Muscle layer of colon (tissue), 2 donors: ENCODE data around the gene SLC36A1.
"Not testable (repeated sequence)": the region's sequence is repeated elsewhere in the genome, so short reads cannot be mapped to it uniquely, and the experiment has no call there.

Experiments used
- H3K27ac ChIP-seq: one replicate; pipeline ENCODE4 v1.7.0; 2013; ENCODE audit warnings: low read depth, mild to moderate bottlenecking, low read length, moderate library complexity
- H3K27me3 ChIP-seq, 2 donors: one replicate each; pipeline ENCODE4 v1.7.0; 2013; ENCODE audit warnings: low read length in 2 of 2, mild to moderate bottlenecking in 2 of 2; ENCODE audit not compliant: insufficient read depth in 2 of 2, control insufficient read depth in 1 of 2
- H3K36me3 ChIP-seq: one replicate; pipeline ENCODE4 v1.7.0; 2013; ENCODE audit warnings: mild to moderate bottlenecking, low read length; ENCODE audit not compliant: insufficient read depth
- H3K4me1 ChIP-seq: one replicate; pipeline ENCODE4 v1.7.0; 2013; ENCODE audit warnings: mild to moderate bottlenecking, low read length; ENCODE audit not compliant: insufficient read depth
- H3K4me3 ChIP-seq, 2 donors: one replicate each; pipeline ENCODE4 v1.7.0; 2013; ENCODE audit warnings: low read length in 2 of 2, low read depth in 1 of 2, mild to moderate bottlenecking in 1 of 2, moderate library complexity in 1 of 2
- H3K9ac ChIP-seq: one replicate; pipeline ENCODE4 v1.7.0; 2013; ENCODE audit warnings: low read length
- H3K9me3 ChIP-seq: one replicate; pipeline ENCODE4 v1.7.0; 2013; ENCODE audit warnings: mild to moderate bottlenecking, low read length
- donor health status: abdominal sarcoma.
- donor health status: Adenocarcinoma of cecum.

Gene SLC36A1

DNA sequence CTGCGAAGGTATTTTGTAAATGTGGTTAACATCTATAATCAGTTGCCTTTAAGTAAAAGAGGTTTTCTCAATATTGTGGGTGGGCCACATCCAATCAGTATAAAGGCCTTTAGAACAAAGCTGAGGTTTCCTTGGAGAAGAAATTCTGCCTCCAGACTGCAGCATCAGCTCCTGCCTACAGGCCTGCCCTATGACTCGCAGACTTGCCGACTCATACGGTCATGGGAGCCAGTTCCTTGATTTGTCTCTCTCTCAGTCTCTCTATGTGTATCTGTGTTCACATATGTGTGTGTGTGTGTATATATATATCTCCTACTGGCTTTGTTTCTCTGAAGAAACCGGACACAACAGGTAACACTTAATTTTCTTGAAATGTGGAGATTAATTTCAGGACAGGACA lies 45.3 kb downstream of the SLC36A1 start:
- Histone ChIP-seq H3K4me1 (no peaks in the 10 kb centered on the region), H3K36me3 (peaks cover 14% of the 10 kb centered on the region), H3K27ac (no peak overlapping the region), H3K9me3 (no peaks in the 10 kb centered on the region), H3K27me3 (no peaks in the 10 kb centered on the region), H3K9ac (no peak overlapping the region), H3K4me3 (no peak overlapping the region)

DNA sequence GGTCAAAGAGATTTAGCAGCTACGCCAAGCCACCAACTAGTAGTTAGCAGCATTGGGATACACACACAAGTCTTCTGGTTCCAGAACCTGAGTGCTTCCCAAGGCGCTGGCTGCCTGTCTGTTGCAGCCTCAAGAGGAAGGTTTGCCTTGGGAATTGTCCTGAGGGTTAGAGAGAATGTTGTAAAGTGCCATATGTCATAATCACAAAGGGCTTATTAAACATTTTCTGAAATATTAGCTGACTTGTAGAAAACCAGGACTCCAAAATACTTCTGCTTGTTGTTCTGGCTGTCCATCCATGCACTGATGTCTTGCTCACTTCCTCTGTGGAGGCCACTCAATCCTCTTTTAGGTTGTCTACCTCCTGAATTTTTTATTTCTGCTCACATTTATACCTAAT lies 46.3 kb downstream of the SLC36A1 start:
- no peaks in the 10 kb centered on the region for H3K27me3 ChIP-seq
- no peaks in the 10 kb centered on the region for H3K9me3 ChIP-seq
- no peak overlapping the region for H3K9ac ChIP-seq
- H3K4me1 ChIP-seq, result no peaks in the 10 kb centered on the region
- H3K4me3 ChIP-seq, result no peak overlapping the region
- no peak overlapping the region for H3K27ac ChIP-seq
- H3K36me3 ChIP-seq, result peaks cover 8% of the 10 kb centered on the region

DNA sequence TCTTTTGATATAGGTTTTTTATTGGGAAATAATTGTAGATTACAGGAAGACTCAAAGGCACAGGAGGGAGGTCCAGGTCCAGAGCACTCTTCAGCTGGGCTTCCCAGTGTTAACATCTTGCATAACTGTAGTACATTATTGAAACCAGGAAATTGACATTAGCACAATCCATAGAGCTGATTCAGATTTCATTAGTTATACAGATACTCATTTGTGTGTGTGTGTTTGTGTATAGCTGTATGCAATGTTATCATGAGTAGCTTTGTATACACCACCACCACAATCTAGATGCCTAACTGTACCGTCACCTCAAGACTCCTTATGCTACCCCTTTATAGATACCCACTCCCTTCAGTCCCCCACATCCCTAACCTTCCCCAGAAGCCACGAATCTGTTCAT lies 47.9 kb downstream of the SLC36A1 start:
- Histone ChIP-seq H3K9ac (no peak overlapping the region), H3K36me3 (peaks cover 2% of the 10 kb centered on the region), H3K9me3 (no peaks in the 10 kb centered on the region), H3K27ac (no peak overlapping the region), H3K4me1 (no peaks in the 10 kb centered on the region), H3K4me3 (no peak overlapping the region), H3K27me3 (no peaks in the 10 kb centered on the region)

DNA sequence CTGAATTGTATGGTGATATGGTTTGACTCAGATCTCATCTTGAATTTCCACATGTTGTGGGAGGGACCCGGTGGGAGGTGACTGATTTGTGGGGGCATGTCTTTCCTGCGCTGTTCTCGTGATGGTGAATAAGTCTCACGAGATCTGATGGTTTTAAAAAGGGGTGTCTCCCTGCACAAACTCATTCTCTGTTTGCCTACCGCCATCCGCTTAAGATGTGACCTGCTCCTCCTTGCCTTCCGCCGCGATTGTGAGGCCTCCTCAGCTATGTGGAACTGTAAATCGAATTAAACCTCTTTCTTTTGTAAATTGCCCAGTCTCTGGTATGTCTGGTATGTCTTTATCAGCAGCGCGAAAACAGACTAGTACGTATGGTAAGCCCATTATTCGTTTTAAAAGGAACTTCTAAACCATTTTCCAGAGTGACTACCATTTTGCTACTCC lies 48.7 kb downstream of the SLC36A1 start:
- no peak overlapping the region for H3K4me3 ChIP-seq
- H3K27me3 ChIP-seq, result no peaks in the 10 kb centered on the region
- no peaks in the 10 kb centered on the region for H3K4me1 ChIP-seq
- no peaks in the 10 kb centered on the region for H3K36me3 ChIP-seq
- no peaks in the 10 kb centered on the region for H3K9me3 ChIP-seq
- H3K27ac ChIP-seq, result no peak overlapping the region
- H3K9ac ChIP-seq, result no peak overlapping the region

DNA sequence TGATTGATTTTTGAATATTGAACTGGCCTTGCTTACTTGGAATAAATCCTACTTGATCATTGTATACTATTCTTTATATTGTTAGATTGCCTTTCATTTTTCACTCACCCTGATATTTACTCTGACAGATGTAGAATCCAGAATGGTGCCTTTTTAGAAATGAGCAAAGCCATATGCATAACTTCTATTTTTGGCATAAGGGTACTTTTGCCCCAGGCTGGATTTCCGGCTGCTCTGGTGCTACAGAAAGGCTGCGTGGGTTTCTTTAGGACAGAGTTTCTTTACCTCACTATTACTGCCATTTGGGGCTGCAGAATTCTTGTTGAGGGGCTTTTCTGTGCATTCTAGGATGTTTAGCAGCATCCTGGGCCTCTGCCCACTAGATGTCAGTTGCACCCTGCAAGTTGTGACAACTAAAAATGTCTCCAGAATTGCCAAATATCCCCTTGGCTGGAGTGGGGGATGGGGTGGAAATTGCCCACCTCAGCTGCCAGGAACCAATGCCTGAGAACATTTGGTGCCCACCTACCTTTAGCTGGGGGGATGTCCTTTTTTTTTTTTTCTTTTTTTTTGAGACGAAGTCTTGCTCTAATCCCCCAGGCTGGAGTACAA lies 50.1 kb downstream of the SLC36A1 start:
- no peak overlapping the region for H3K9ac ChIP-seq
- no peak overlapping the region for H3K27ac ChIP-seq
- H3K4me3 ChIP-seq, result no peak overlapping the region
- no peaks in the 10 kb centered on the region for H3K36me3 ChIP-seq
- no peaks in the 10 kb centered on the region for H3K4me1 ChIP-seq
- no peaks in the 10 kb centered on the region for H3K9me3 ChIP-seq
- no peaks in the 10 kb centered on the region for H3K27me3 ChIP-seq

DNA sequence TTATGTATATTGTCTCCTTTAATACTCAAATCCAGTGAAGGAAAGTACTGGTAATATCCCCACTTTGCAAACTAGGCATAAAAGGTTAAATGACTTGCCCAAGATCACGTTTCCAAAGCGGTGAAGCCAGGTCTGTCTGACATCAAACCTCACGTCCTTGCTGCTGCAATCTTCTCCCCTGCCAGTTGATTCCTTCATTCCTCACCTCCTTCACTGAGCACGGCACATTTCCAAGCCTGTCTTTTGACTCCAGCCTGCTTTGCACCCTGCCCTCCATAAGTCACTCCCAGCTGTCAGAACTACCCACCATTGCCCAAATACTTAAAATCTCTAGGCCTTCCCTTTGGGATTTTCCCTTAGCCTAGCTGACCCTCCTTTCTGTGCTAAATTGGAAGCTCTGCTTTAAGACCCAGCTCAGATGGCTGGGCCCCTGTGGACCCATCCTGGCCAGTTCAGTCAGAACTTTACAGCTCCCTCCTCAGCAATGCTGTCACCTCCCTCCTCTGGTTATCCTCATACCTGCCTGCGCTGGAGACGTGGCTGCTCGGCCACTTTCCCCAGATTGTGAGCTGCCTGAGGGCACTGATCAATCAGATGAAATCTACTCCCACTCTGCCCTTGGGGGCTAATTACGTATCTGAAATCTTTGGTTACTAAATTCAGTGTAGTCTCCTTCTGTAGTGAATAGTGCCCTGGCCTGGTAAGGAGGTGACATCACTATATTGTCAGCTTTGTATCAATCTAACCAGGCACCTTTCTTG lies 51.2 kb downstream of the SLC36A1 start:
- no peak overlapping the region for H3K9ac ChIP-seq
- no peak overlapping the region for H3K27ac ChIP-seq
- no peaks in the 10 kb centered on the region for H3K36me3 ChIP-seq
- no peaks in the 10 kb centered on the region for H3K27me3 ChIP-seq
- no peak overlapping the region for H3K4me3 ChIP-seq
- no peaks in the 10 kb centered on the region for H3K9me3 ChIP-seq
- H3K4me1 ChIP-seq, result no peaks in the 10 kb centered on the region

DNA sequence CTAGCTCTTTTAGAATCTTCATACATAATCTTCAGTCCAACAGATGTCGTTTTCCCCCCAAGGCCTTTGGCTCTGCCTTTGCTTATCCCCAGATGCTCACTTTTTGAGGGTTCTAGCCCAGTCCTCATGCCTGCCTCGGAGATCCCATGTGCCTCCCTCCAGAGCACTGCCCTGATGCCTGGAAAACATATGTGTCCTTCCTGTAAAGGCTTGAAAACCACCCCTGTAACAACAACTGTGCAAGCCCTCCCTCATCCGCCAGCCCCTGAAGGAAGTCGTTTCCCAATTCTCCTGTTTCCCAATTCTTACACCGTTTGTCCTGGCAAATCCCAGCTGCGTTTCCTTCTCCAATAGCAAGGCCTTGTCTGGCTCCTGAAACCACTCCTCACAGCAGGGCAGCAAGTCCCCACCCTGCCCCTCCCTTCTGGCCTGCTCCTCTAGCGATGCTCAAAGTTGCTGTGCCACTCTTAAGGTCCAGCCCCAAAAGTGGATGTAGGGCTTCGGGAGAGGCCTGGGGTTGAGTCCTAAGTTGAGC lies 52.2 kb downstream of the SLC36A1 start:
- Histone ChIP-seq H3K27ac (no peak overlapping the region), H3K36me3 (no peaks in the 10 kb centered on the region), H3K9ac (no peak overlapping the region), H3K27me3 (no peaks in the 10 kb centered on the region), H3K9me3 (no peaks in the 10 kb centered on the region), H3K4me3 (no peak overlapping the region), H3K4me1 (no peaks in the 10 kb centered on the region)

DNA sequence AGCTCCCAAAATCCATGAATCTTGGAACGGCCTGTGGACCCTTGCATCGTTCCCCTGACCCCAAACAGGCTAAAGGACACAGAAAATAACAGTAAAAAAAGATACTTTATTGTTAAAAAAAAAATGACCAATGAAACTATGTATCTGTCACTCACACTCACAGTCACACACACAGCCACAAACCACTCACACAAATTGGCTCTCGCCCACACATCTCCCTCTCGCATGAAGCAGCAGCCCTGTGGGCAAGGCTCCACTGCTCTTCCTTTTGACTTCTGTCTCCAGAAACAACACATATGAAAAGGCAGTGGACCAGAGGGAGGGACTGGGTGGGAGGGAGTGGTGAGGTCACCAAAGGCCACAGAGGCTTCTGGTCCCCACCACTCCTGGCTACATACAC lies 56.6 kb downstream of the SLC36A1 start:
- no peak overlapping the region for H3K9ac ChIP-seq
- H3K9me3 ChIP-seq, result no peaks in the 10 kb centered on the region
- no peaks in the 10 kb centered on the region for H3K36me3 ChIP-seq
- H3K4me3 ChIP-seq, result no peak overlapping the region
- no peaks in the 10 kb centered on the region for H3K27me3 ChIP-seq
- H3K4me1 ChIP-seq, result no peaks in the 10 kb centered on the region
- no peak overlapping the region for H3K27ac ChIP-seq

DNA sequence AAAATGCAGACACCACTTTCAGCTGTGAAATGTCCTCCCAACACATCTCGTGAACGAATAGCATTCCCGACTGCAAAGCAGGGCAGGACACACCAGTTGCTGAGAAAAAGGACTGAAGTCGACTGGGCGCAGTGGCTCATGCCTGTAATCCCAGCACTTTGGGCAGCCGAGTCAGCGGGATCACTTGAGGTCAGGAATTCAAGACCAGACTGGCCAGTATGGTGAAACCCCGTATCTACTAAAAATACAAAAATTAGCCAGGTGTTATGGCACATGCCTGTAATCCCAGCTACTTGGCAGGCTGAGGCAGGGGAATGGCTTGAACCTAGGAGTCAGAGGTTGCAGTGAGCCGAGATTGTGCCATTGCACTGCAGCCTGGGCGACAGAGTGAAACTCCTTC lies 60.9 kb downstream of the SLC36A1 start:
- not testable (repeated sequence) for H3K27ac ChIP-seq, H3K27me3 ChIP-seq, H3K4me1 ChIP-seq, H3K36me3 ChIP-seq, H3K9me3 ChIP-seq, H3K9ac ChIP-seq, H3K4me3 ChIP-seq

DNA sequence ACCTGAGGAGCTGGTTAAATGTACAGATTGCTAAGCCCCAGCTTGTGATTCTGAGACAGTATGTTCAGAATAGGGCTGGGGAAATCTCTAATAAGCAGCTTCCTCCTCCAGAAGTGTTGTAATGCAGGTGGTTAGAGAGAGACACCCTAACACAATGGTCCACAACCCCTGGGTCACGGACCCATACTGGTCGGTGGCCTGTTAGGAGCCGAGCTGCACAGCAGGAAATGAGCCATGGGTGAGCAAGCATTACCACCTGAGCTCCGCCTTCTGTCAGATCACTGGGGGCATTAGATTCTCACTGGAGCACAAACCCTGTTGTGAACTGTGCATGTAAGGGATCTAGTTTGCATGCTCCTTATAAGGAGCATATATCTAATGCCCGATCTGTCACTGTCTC lies 61.8 kb downstream of the SLC36A1 start:
- H3K9me3 ChIP-seq, result no peaks in the 10 kb centered on the region
- no peaks in the 10 kb centered on the region for H3K27me3 ChIP-seq
- H3K4me3 ChIP-seq, result no peak overlapping the region
- no peak overlapping the region for H3K9ac ChIP-seq
- no peaks in the 10 kb centered on the region for H3K4me1 ChIP-seq
- H3K27ac ChIP-seq, result no peak overlapping the region
- no peaks in the 10 kb centered on the region for H3K36me3 ChIP-seq

DNA sequence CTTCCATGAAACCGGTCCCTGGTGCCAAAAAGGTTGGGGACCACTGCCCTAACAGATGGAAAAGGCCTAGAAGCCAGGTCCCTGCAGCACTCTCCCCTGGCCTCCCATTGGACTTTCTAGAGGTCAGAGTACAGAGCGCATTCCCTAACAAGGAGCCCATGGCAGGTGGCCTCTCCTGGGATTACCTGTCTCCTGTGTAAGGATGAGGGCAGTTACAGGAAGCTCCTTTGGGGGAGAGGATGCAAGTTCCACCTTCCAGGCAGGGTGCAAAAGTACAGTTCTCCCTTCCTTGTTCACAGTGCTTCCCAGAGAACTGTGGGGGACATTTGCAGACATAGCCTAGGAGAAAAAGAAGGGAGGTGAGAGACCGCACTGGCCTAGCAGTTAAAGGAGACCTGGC lies 62.4 kb downstream of the SLC36A1 start:
- H3K27me3 ChIP-seq, result no peaks in the 10 kb centered on the region
- H3K27ac ChIP-seq, result no peak overlapping the region
- no peak overlapping the region for H3K4me3 ChIP-seq
- H3K4me1 ChIP-seq, result no peaks in the 10 kb centered on the region
- no peaks in the 10 kb centered on the region for H3K36me3 ChIP-seq
- no peak overlapping the region for H3K9ac ChIP-seq
- no peaks in the 10 kb centered on the region for H3K9me3 ChIP-seq
